DOHH2 (cell line): ENCODE results near the gene PDE4A.

Source experiments
- H3F3A ChIP-seq: fragments of 200-600 bp; sonication (generic), shearing (Covaris generic); 2 replicates; pipeline ENCODE4 v1.6.0; 2016; ENCODE audit warnings: antibody characterized with exemption, mild to moderate bottlenecking; ENCODE audit not compliant: control insufficient read depth, insufficient read depth
- H3K27ac ChIP-seq: fragments of 200-600 bp; sonication (generic); 2 replicates; pipeline ENCODE4 v1.5.1; 2014; ENCODE audit warnings: low read depth, mild to moderate bottlenecking, low read length, moderate library complexity
- H3K27me3 ChIP-seq: fragments of 200-600 bp; sonication (generic); 2 replicates; pipeline ENCODE4 v1.6.1; 2014; ENCODE audit warnings: mild to moderate bottlenecking, low read length, mixed read lengths; ENCODE audit not compliant: control insufficient read depth
- H3K36me3 ChIP-seq: fragments of 200-600 bp; sonication (generic); 2 replicates; pipeline ENCODE4 v1.6.1; 2014; ENCODE audit warnings: mild to moderate bottlenecking, low read length, moderate library complexity, mixed read lengths; ENCODE audit not compliant: control insufficient read depth
- H3K4me1 ChIP-seq: fragments of 200-600 bp; sonication (generic); 2 replicates; pipeline ENCODE4 v1.6.1; 2014; ENCODE audit warnings: mild to moderate bottlenecking, low read length, mixed read lengths; ENCODE audit not compliant: control insufficient read depth
- H3K4me2 ChIP-seq: fragments of 200-600 bp; sonication (generic); 2 replicates; pipeline ENCODE4 v1.6.0; 2014; ENCODE audit warnings: mild to moderate bottlenecking, low read length, moderate library complexity
- H3K4me3 ChIP-seq: fragments of 200-600 bp; sonication (generic); 2 replicates; pipeline ENCODE4 v1.5.1; 2014; ENCODE audit warnings: mild to moderate bottlenecking, low read length, mixed read lengths
- H3K79me2 ChIP-seq: fragments of 200-600 bp; sonication (generic); 2 replicates; pipeline ENCODE4 v1.6.1; 2014; ENCODE audit warnings: mild to moderate bottlenecking, low read length, mixed read lengths; ENCODE audit not compliant: control insufficient read depth
- H3K9me2 ChIP-seq: fragments of 200-600 bp; sonication (generic); replicated peaks from 2 replicates; pipeline ENCODE4 v1.6.1; 2014; ENCODE audit warnings: mild to moderate bottlenecking, low read length, mixed read lengths; ENCODE audit not compliant: control insufficient read depth
- H3K9me3 ChIP-seq: fragments of 200-600 bp; sonication (generic); 2 replicates; pipeline ENCODE4 v1.6.1; 2014; ENCODE audit warnings: antibody characterized with exemption, low read length, mixed read lengths; ENCODE audit not compliant: control insufficient read depth, insufficient read depth
- H4K20me1 ChIP-seq: fragments of 200-600 bp; sonication (generic); 2 replicates; pipeline ENCODE4 v1.6.0; 2014; ENCODE audit warnings: low read depth, mild to moderate bottlenecking, antibody characterized with exemption, low read length, moderate library complexity; ENCODE audit not compliant: control insufficient read depth, insufficient read depth
- CTCF ChIP-seq: fragments of 200-600 bp; sonication (generic); IDR thresholded peaks from one replicate; pipeline ENCODE4 v1.5.1; 2014; ENCODE audit warnings: antibody characterized with exemption, mild to moderate bottlenecking, low read depth, low read length; ENCODE audit not compliant: poor library complexity, severe bottlenecking
- EZH2phosphoT487 ChIP-seq: fragments of 200-600 bp; sonication (generic); IDR thresholded peaks from 2 replicates; pipeline ENCODE4 v1.6.1; 2017; ENCODE audit warnings: borderline replicate concordance, mild to moderate bottlenecking, antibody characterized with exemption, low read length, moderate library complexity, mixed read lengths

Gene PDE4A

GRCh38 chr19:10428996-10429381, 8.7 kb downstream of the PDE4A start:
- Histone ChIP-seq H3K4me2 (peak overlapping the region; percentile 61), H3K36me3 (no peaks in the 10 kb centered on the region), H3F3A (peaks cover 26% of the 10 kb centered on the region), H3K9me2 (no peaks in the 10 kb centered on the region), H3K27me3 (peaks cover 10% of the 10 kb centered on the region), H3K9me3 (no peaks in the 10 kb centered on the region), H3K79me2 (peaks cover 88% of the 10 kb centered on the region), H4K20me1 (peaks cover 37% of the 10 kb centered on the region), H3K4me3 (no peak overlapping the region), H3K4me1 (peaks cover 81% of the 10 kb centered on the region), H3K27ac (no peak overlapping the region)
- TF ChIP-seq CTCF = no peak
- no peak for TF ChIP-seq EZH2phosphoT487

GRCh38 chr19:10430505-10431253, 10.3 kb downstream of the PDE4A start:
- H3K9me3 ChIP-seq = no peaks in the 10 kb centered on the region
- peaks cover 10% of the 10 kb centered on the region for H3K27me3 ChIP-seq
- H3K36me3 ChIP-seq = no peaks in the 10 kb centered on the region
- peaks cover 26% of the 10 kb centered on the region for H3F3A ChIP-seq
- peaks cover 35% of the 10 kb centered on the region for H4K20me1 ChIP-seq
- no peak for TF ChIP-seq EZH2phosphoT487
- no peak for TF ChIP-seq CTCF
- peaks cover 77% of the 10 kb centered on the region for H3K79me2 ChIP-seq
- peak overlapping the region; percentile 52 for H3K4me3 ChIP-seq
- H3K4me1 ChIP-seq = peaks cover 65% of the 10 kb centered on the region
- no peak overlapping the region for H3K27ac ChIP-seq
- no peaks in the 10 kb centered on the region for H3K9me2 ChIP-seq
- peak overlapping the region; percentile 69 for H3K4me2 ChIP-seq

- H4K20me1 ChIP-seq = peaks cover 35% of the 10 kb centered on the region
- no peak for TF ChIP-seq EZH2phosphoT487
- peak; percentile 19 for TF ChIP-seq CTCF
- H3K4me2 ChIP-seq = peak overlapping the region; percentile 69
- no peak overlapping the region for H3K27ac ChIP-seq
- peaks cover 65% of the 10 kb centered on the region for H3K4me1 ChIP-seq
- no peaks in the 10 kb centered on the region for H3K9me2 ChIP-seq
- H3K9me3 ChIP-seq = no peaks in the 10 kb centered on the region
- H3K4me3 ChIP-seq = peak overlapping the region; percentile 52
- H3F3A ChIP-seq = peaks cover 21% of the 10 kb centered on the region
- peaks cover 74% of the 10 kb centered on the region for H3K79me2 ChIP-seq
- H3K27me3 ChIP-seq = peaks cover 10% of the 10 kb centered on the region
- H3K36me3 ChIP-seq = no peaks in the 10 kb centered on the region
Measured at GRCh38 chr19:10431254-10431942, 11.1 kb downstream of the PDE4A start.
